Mammary microvascular endothelial cell (primary cell): ENCODE results near the gene DNAJB14. TPM values are rescaled to one million over a fixed set of nuclear protein-coding genes. Genes with fewer than 3 reads are reported as not detected.

Source experiments
- total RNA-seq: library from RNA; depleted of rRNA; stranded (reverse); fragments of >200 nt; gene quantifications from 2 replicates; pipeline ENCODE4 v1.2.3, GENCODE V29; 2015

The DNAJB14 gene
- total RNA-seq, result 18.5 and 28.6 TPM in 2 replicates

GRCh38 chr4:99946356-99947189 is at the start of gene DNAJB14:
DNAJB14 (minus strand) TSS chr4:99946618; CDS start chr4:99946571, 47 bp downstream.

GRCh38 chr4:99949999-99950912 is 3.8 kb upstream of the DNAJB14 start, which contains the start of gene H2AZ1:
H2AZ1 (minus strand) TSS chr4:99950275; CDS start chr4:99950170, 105 bp downstream.

GRCh38 chr4:99894161-99894997 is 52.0 kb downstream of the DNAJB14 start, which contains the start of gene LAMTOR3:
LAMTOR3 (minus strand) TSS chr4:99894427; CDS start chr4:99893963, 464 bp downstream.

Other genes starting within 250 kb of the DNAJB14 start
- not detected in 2 replicates for gene DAPP1, start 129.8 kb downstream of the DNAJB14 start, total RNA-seq
- gene LAMTOR3, start 52.2 kb downstream of the DNAJB14 start, total RNA-seq, result 34.8 and 36.0 TPM in 2 replicates
- 825 and 878 TPM in 2 replicates for gene H2AZ1, start 3.7 kb upstream of the DNAJB14 start, total RNA-seq
- gene DDIT4L, start 243.8 kb upstream of the DNAJB14 start, total RNA-seq, result 14.7 and 18.5 TPM in 2 replicates